ENCODE measurements around the gene LARP4. TPM values are rescaled to one million over a fixed set of nuclear protein-coding genes. Genes with fewer than 3 reads are reported as not detected.

LARP4 gene
- polyA plus RNA-seq, 3 donors: 5.9 to 15.8 (median 11.7) TPM

- Mint-ChIP-seq H3K9me3 (no peaks in the 10 kb centered on the region), H3K27me3 (ENCODE audit: low read depth in 3 of 3) (peaks cover 0 to 2% (median 0%) of the 10 kb centered on the region in 3 donors), H3K36me3 (peaks cover 16 to 24% of the 10 kb centered on the region in 2 donors), H3K4me3 (no peak overlapping the region), H3K4me1 (peaks cover 49% of the 10 kb centered on the region), H3K27ac (peak overlapping the region in 2 of 7 donors; percentile 41 to 81)
- intact Hi-C loops (cut with micrococcal nuclease): loop anchor here in 1 of 2 donors (10.0 kb wide), 1 partner anchor 51 kb away; no protein-coding TSS in a partner anchor
- peaks cover 0 to 22% of the 10 kb centered on the region in 2 donors for H3K36me3 ChIP-seq (replicated peaks in 1 of 2; ENCODE audit: control insufficient read depth in 1 of 2, insufficient read depth in 2 of 2, low read length in 2 of 2)
- no peaks in the 10 kb centered on the region for H3K9me3 ChIP-seq (replicated peaks in 1 of 2; ENCODE audit: control insufficient read depth in 1 of 2, insufficient read depth in 1 of 2, low read length in 2 of 2)
- TF ChIP-seq CTCF (IDR thresholded peaks at IDR 0.05): no peak
- peaks cover 56% of the 10 kb centered on the region for H4K20me1 ChIP-seq (ENCODE audit: insufficient read depth, low read length)
- H3K27ac ChIP-seq (ENCODE audit: low read depth in 1 of 2, low read length in 2 of 2): peak overlapping the region in 1 of 2 donors; percentile 40
- WGBS (ENCODE audit: insufficient coverage): 86% methylated on average over 1 of the region's 1 CpG
- no peak overlapping the region for H3K9ac ChIP-seq (ENCODE audit: insufficient read depth, low read length, poor library complexity, severe bottlenecking)
- no peak overlapping the region for H3K4me3 ChIP-seq (replicated peaks in 1 of 3; ENCODE audit: low read depth in 2 of 3, low read length in 3 of 3)
- no peak overlapping the region for H3K4me2 ChIP-seq (replicated peaks; ENCODE audit: extremely low read depth, low read length, poor library complexity, severe bottlenecking)
- peaks cover 33 to 38% of the 10 kb centered on the region in 2 donors for H3K4me1 ChIP-seq (ENCODE audit: control insufficient read depth in 1 of 2, insufficient read depth in 2 of 2, low read length in 2 of 2)
- H3K27me3 ChIP-seq (ENCODE audit: control insufficient read depth in 2 of 2, insufficient read depth in 2 of 2, low read length in 2 of 2): no peaks in the 10 kb centered on the region
- H3K79me2 ChIP-seq (ENCODE audit: insufficient read depth, low read length): peaks cover 97% of the 10 kb centered on the region
- H2AFZ ChIP-seq (ENCODE audit: insufficient read depth, low read depth, low read length, poor library complexity, severe bottlenecking): no peak overlapping the region
- no peak for DNase-seq
Observed at GRCh38 chr12:50523772-50524171, 123.1 kb downstream of the LARP4 start.

- DNase-seq: no peak
- Histone ChIP-seq H3K9me3 (replicated peaks in 1 of 2; ENCODE audit: control insufficient read depth in 1 of 2, insufficient read depth in 1 of 2, low read length in 2 of 2) (no peaks in the 10 kb centered on the region), H2AFZ (ENCODE audit: insufficient read depth, low read depth, low read length, poor library complexity, severe bottlenecking) (no peak overlapping the region), H3K27me3 (ENCODE audit: control insufficient read depth in 2 of 2, insufficient read depth in 2 of 2, low read length in 2 of 2) (no peaks in the 10 kb centered on the region), H4K20me1 (ENCODE audit: insufficient read depth, low read length) (peaks cover 63% of the 10 kb centered on the region), H3K4me2 (replicated peaks; ENCODE audit: extremely low read depth, low read length, poor library complexity, severe bottlenecking) (no peak overlapping the region), H3K79me2 (ENCODE audit: insufficient read depth, low read length) (peaks cover 97% of the 10 kb centered on the region), H3K27ac (ENCODE audit: low read depth in 1 of 2, low read length in 2 of 2) (peak overlapping the region in 1 of 2 donors; percentile 40), H3K36me3 (replicated peaks in 1 of 2; ENCODE audit: control insufficient read depth in 1 of 2, insufficient read depth in 2 of 2, low read length in 2 of 2) (peaks cover 0 to 22% of the 10 kb centered on the region in 2 donors), H3K4me3 (replicated peaks in 1 of 3; ENCODE audit: low read depth in 2 of 3, low read length in 3 of 3) (no peak overlapping the region), H3K9ac (ENCODE audit: insufficient read depth, low read length, poor library complexity, severe bottlenecking) (no peak overlapping the region), H3K4me1 (ENCODE audit: control insufficient read depth in 1 of 2, insufficient read depth in 2 of 2, low read length in 2 of 2) (peaks cover 33 to 38% of the 10 kb centered on the region in 2 donors)
- WGBS (ENCODE audit: insufficient coverage): 90% methylated on average over 2 of the region's 2 CpGs
- H3K4me3 Mint-ChIP-seq: no peak overlapping the region
- intact Hi-C loops (cut with micrococcal nuclease): loop anchor here in 1 of 2 donors (10.0 kb wide), 1 partner anchor 50 kb away; no protein-coding TSS in a partner anchor
- H3K36me3 Mint-ChIP-seq: peaks cover 16 to 24% of the 10 kb centered on the region in 2 donors
- peaks cover 0 to 2% (median 0%) of the 10 kb centered on the region in 3 donors for H3K27me3 Mint-ChIP-seq (ENCODE audit: low read depth in 3 of 3)
- H3K9me3 Mint-ChIP-seq: no peaks in the 10 kb centered on the region
- H3K27ac Mint-ChIP-seq: peak overlapping the region; percentile 29 to 88 (median 64)
- peaks cover 52% of the 10 kb centered on the region for H3K4me1 Mint-ChIP-seq
- no peak for TF ChIP-seq CTCF (IDR thresholded peaks at IDR 0.05)
Observed at GRCh38 chr12:50524621-50525020, 123.9 kb downstream of the LARP4 start.
